Mesodermal cell (in vitro differentiated cells): ENCODE data around the gene ANKS6.
A peak's percentile ranks its signal among the peaks of the same experiment; 100 is the strongest.

Experiments
- H3K27ac ChIP-seq: 2 replicates; pipeline ENCODE4 v1.7.0; 2013; ENCODE audit warnings: mild to moderate bottlenecking, low read depth, low read length, moderate library complexity; ENCODE audit not compliant: severe bottlenecking
- H3K36me3 ChIP-seq: 2 replicates; pipeline ENCODE4 v1.7.1; 2013; ENCODE audit warnings: mild to moderate bottlenecking, low read length, moderate library complexity; ENCODE audit not compliant: control insufficient read depth, insufficient read depth
- H3K4me1 ChIP-seq: one replicate; pipeline ENCODE4 v1.7.1; 2013; ENCODE audit warnings: mild to moderate bottlenecking, low read length; ENCODE audit not compliant: insufficient read depth, control insufficient read depth, poor library complexity, severe bottlenecking
- H3K4me3 ChIP-seq: 2 replicates; pipeline ENCODE4 v1.7.0; 2013; ENCODE audit warnings: low read length, control low read depth, mild to moderate bottlenecking; ENCODE audit not compliant: insufficient read depth, poor library complexity, severe bottlenecking; ENCODE audit errors: extremely low read depth
- H3K9me3 ChIP-seq: 2 replicates; pipeline ENCODE4 v1.7.1; 2013; ENCODE audit warnings: mild to moderate bottlenecking, low read length, moderate library complexity; ENCODE audit not compliant: control insufficient read depth
- WGBS, 2 experiments: methylation state at CpG; one replicate each; pipeline ENCODE4 v1.1.5; 2013; ENCODE audit warnings: missing lambda C conversion rate in 2 of 2; ENCODE audit not compliant: insufficient coverage in 2 of 2; 5-methylcytosine and 5-hydroxymethylcytosine counted together

Gene ANKS6

DNA sequence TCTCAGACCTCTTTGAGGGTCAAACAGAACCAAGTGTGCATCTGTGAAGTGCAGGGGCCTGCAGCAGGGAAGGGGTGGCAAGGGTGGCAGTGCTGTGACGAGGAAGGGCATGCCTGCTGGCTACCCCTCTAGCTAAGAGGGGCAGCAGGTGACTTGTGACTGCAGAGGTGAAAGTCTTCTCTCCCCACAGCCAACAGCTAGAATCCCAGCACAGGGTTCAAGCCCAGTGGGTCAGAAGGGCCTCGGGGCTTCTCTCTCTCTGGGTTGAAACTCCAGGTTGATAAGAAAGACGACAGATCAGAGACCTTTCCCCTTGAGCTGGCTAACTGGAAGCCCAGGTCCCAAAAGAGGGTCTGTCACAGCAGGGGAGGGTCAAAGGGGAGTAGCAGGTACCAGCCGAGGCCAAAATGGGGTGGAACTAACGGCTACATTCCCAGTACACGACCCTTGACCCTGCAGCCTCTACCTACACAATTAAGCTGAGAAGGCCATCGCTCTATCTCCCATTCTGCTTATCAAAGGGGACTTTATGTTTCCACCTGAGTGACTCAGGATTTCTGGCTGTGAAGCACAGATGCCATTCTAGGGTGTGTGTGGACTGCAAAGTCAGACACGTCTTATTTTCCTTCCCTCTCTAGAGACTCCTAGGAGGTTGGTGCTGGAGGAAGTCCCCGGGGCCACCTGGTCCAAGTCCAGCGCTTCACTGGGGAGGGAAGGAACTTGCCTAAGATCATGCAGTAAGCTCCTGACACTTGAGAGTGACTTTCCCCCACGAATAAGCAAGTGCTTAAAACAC, 14.6 kb downstream of the ANKS6 start:
- Histone ChIP-seq H3K4me1 (no peaks in the 10 kb centered on the region), H3K36me3 (peaks cover 29% of the 10 kb centered on the region), H3K27ac (no peak overlapping the region), H3K4me3 (no peak overlapping the region), H3K9me3 (no peaks in the 10 kb centered on the region)
- 89 to 93% methylated on average over 8 to 10 of the region's 11 CpGs for WGBS, 2 experiments

DNA sequence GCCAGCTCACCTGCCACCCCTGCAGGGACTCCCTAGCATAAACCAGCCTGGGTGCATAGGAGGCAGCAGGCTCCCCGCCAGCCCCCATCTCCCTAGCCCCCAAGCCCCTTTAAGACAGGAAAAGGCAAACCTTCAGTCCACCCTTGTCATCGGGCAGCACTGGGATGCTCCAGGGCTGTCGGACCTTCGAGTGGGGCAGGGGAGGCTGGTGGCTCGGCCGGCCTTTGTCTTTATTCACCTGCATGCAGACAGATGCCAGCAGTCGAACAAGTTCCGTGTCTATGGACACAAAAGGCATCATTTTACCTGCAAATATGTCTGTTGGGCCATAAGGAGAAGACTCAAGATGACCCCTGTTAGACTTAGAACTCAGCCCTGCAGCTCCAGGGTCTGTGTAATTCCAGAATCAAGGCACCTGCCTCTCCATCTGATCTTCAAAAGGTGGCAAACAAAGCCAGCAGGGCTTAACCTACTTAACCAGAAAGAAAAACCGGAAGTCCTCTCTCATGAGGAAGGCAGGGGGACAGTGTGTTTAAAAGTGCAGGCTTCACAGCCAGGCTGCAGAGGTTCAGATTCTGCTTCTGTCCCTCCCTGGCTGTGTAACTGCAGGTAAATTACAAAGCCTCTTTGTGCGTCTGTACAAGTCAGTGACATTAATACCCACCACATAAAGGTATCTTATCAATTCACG, 16.2 kb downstream of the ANKS6 start:
- H3K4me3 ChIP-seq = no peak overlapping the region
- H3K4me1 ChIP-seq = no peaks in the 10 kb centered on the region
- no peaks in the 10 kb centered on the region for H3K9me3 ChIP-seq
- H3K27ac ChIP-seq = no peak overlapping the region
- peaks cover 26% of the 10 kb centered on the region for H3K36me3 ChIP-seq
- 97 to 100% methylated on average over 5 to 10 of the region's 11 CpGs for WGBS, 2 experiments

DNA sequence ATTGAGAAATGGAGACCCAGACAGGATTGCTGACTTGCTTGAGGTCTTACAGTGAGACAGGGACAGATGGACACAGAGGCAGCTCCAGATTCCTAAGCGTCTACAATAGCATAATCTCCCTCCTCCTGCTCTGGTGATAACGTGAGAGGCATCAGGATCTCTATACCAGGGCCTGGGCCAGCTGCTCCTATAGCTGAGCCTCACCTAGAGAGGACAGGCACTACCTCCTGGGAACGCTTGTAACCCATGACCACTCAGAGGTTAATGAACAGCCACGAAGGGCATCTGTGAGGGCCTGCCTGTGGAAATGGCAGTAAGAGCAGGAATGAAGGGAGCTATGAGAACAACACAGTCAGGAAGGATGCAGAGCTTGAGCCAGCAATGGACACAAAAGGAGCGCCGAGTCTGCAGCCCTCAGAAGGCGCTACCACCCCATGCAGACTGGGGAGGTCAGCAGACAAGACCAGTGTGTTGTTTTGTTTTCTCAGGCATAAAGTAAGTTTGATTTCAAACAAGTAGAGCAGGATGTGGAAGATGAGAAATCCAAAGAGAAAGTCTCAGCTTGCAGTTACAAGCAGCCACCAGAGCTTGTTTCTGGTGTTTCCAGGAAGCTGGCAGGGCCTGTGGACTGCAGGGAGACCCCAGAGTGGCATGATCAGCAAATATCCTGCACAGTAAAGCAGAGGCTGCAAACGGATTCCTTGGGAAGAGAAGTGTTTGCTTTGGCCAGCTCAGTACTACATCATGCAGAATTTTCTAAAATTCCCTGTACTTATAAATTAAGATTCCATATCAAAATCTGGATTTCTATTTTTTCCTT, 17.4 kb downstream of the ANKS6 start:
- H3K36me3 ChIP-seq = peaks cover 28% of the 10 kb centered on the region
- 90 to 93% methylated on average over 8 of the region's 8 CpGs for WGBS, 2 experiments
- H3K27ac ChIP-seq = peak overlapping the region; percentile 57
- no peaks in the 10 kb centered on the region for H3K4me1 ChIP-seq
- no peaks in the 10 kb centered on the region for H3K9me3 ChIP-seq
- no peak overlapping the region for H3K4me3 ChIP-seq

DNA sequence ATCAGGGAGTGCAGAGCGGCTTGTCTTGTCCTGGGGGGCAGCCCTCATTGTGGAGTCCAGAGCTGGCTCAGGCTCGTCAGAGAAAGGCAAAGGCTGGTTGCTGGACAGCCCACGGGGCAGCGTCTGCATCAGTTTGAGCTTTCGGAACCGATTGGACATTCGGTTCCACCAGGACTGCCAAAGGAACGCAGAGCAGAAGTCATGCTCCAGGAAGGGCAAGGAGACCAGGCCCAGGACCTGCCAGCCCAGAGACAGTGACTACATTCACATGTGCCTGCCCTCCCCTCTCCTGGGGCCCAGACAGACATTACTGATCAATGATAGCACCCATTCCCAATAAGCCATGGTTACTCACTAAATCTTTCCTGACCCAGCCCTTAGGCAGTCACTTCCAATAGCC, 18.1 kb downstream of the ANKS6 start:
- peaks cover 28% of the 10 kb centered on the region for H3K36me3 ChIP-seq
- WGBS, 2 experiments = 87 to 97% methylated on average over 8 of the region's 8 CpGs
- H3K4me1 ChIP-seq = no peaks in the 10 kb centered on the region
- H3K27ac ChIP-seq = no peak overlapping the region
- H3K9me3 ChIP-seq = no peaks in the 10 kb centered on the region
- no peak overlapping the region for H3K4me3 ChIP-seq

DNA sequence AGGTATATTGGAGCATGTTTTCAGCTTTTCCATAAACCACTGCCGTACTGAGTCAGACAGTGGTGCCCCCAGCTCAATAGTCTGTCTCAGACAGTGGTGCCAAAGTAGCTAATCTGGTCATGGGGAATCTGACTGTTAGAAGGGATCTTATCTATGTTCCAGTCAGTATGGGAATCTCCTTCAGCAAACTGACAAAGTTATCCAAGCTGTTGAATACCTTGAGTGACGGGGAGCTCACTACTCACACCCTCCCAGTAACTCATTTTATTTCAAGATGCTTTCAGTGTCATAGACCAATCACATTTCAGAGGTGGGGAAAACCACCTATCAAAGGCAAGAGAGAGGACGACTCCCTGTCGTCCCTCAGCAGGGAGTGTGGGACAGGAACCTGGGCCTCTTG, 18.7 kb downstream of the ANKS6 start:
- Histone ChIP-seq H3K9me3 (no peaks in the 10 kb centered on the region), H3K4me3 (no peak overlapping the region), H3K4me1 (no peaks in the 10 kb centered on the region), H3K36me3 (peaks cover 33% of the 10 kb centered on the region), H3K27ac (no peak overlapping the region)
- 83 to 86% methylated on average over 3 to 4 of the region's 4 CpGs for WGBS, 2 experiments

DNA sequence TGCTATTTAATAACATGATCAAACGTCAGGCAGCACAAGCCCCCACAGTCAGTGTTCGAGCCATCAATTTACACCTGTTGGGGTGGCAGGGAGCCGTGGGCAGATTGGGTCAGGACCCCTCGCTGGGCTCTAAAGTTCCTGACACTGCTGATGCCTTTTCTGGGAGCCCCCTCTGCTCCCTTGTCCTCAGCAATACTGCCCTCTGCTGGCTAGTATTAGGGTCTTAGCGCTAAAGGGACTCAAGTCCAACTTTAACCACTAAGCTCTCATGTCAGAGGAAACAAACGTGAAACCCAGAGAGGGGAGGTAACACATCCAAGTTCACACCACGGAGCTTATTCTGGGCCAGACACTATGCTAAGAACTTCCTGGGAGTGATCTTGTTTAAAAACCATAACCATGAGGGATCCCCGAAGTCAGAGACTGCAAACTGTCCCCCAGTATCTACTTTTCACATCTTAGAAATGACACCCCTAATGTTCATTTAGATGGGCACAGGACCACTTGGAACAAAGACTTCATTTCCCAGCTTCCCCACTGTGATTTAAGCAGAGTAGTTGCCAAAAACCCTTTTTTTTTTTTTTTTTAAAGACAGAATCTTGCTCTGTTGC, 20.4 kb downstream of the ANKS6 start:
- Histone ChIP-seq H3K9me3 (no peaks in the 10 kb centered on the region), H3K36me3 (peaks cover 49% of the 10 kb centered on the region), H3K4me3 (no peak overlapping the region), H3K4me1 (no peaks in the 10 kb centered on the region), H3K27ac (no peak overlapping the region)
- 33 to 48% methylated on average over 6 to 7 of the region's 8 CpGs for WGBS, 2 experiments

DNA sequence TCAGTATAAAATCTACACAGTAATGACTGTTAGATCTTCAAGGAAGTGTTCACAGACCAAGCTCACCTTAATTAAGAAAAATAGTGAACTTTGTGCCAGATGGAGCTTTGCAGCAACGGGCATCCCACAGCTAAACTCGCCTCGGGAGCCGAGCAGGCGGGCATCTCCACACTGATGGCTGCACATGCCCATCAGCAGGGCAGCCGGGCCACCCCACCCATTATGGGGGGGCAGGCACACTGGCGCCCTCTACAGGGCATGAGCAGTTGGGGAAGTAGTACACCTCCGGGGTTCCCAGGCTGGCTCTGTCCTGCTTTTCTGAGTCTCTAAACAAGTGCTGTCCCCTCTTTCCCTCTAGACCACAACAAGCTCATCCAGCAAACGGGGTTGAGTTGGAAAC, 21.6 kb downstream of the ANKS6 start:
- Histone ChIP-seq H3K27ac (no peak overlapping the region), H3K4me1 (no peaks in the 10 kb centered on the region), H3K9me3 (no peaks in the 10 kb centered on the region), H3K36me3 (peaks cover 54% of the 10 kb centered on the region), H3K4me3 (no peak overlapping the region)
- WGBS, 2 experiments = 89 to 93% methylated on average over 7 to 8 of the region's 9 CpGs

DNA sequence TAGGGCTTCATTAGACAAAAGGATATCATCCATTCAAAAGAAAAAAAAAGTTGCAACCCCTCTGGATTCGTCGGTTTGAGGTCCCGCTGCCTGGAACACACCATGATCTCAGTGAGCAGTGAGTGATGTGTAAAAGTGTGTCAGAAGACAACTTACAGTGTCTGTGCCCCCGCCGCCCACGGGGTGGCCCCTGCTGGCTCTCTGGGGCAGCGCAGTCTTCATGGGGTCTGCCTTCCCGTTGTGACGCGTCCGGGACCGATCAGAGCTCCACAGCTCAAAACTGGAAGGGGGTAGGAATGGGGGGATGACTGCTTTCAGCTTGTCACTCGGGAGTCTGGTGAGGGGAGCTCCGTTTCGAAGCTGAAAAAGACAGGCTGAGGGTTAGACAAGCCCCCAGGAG, 22.6 kb downstream of the ANKS6 start:
- Histone ChIP-seq H3K4me1 (no peaks in the 10 kb centered on the region), H3K4me3 (no peak overlapping the region), H3K9me3 (no peaks in the 10 kb centered on the region), H3K27ac (no peak overlapping the region), H3K36me3 (peaks cover 61% of the 10 kb centered on the region)
- WGBS, 2 experiments = 93 to 94% methylated on average over 6 to 12 of the region's 15 CpGs

DNA sequence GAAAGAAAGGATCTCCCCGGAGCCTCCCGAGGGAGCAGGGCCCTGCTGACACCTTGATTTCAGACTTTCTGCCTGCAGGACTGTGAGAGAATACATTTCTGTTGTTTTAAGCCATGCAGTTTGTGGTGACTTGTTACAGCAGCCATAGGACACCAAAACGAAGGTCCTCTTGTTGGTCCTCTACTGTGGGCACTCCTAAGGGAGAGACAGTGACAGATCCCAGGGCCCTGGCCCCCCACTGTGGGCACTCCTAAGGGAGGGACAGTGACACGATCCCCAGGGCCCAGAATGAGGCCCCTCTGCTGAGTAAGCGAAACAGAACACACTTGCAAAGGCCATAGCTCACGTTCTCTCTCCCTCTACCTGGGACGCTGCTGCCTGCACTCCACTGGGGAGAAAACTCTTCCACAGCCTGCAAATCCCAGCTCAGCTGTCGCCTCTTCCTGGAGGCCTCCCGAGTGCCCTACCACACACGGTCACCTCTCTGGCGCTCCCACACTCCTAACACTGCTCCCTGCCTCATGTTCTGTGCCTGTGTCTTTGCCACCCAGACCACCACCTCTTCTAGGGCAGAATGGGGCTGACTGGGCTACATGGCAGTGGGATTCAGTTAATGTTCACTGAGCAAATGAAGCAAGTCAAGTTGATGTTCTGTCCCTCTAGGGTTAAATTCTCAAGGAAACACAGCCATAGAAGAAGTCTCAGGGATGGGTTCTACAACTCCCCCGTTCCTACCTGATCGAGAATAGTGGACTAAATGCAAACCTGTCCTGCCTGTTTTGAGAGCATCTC, 23.8 kb downstream of the ANKS6 start:
- H3K4me3 ChIP-seq = no peak overlapping the region
- H3K27ac ChIP-seq = no peak overlapping the region
- 88 to 95% methylated on average over 11 of the region's 13 CpGs for WGBS, 2 experiments
- H3K4me1 ChIP-seq = no peaks in the 10 kb centered on the region
- H3K36me3 ChIP-seq = peaks cover 60% of the 10 kb centered on the region
- no peaks in the 10 kb centered on the region for H3K9me3 ChIP-seq
